NCI-H2196 (cell line): ENCODE measurements around the gene SORL1.
"Not testable (repeated sequence)": the region's sequence is repeated elsewhere in the genome, so short reads cannot be mapped to it uniquely, and the experiment has no call there.

Experiments used
- DNase-seq: peaks from one replicate; lab custom pipeline; 2025; ENCODE audit not compliant: unreplicated experiment; lab: John Stamatoyannopoulos, UW

The SORL1 gene

DNA sequence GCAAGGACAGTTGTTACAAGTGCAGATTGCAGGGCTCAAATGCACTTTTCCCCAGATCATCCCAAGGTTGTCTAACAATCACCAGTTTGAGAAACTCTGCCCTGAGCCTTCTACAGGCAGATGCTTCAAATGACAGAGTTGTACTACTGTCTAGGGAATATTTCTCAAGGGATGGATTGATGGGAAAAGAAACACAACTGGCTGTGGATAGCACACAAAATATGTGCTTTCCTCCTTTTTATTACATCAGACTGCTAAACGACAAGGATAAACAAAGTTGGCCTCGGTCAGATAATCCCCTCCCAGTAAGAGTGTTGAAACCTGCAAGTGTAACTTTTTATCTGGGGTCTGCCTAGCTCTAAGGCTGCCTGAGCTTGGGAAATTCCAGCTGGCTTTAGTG lies 47.3 kb downstream of the SORL1 start:
- no peak for DNase-seq

DNA sequence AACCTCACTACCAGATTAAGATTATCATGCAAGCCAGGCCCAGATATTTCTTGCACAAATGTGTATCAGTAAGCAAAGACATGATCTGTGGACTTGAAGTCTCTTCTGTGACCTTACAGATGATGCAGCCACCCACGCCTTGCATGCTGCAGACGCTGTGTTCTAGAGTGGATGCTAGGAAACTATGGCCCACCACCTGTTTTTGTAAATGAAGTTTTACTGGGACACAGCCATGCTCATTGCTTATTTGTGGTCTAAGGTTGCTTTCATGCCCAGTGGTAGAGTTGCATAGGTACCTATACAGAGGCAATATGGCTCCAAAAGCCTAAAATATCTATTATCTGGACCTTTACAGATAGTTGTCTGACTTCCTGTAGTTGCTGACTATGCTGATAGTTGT lies 48.2 kb downstream of the SORL1 start:
- DNase-seq = no peak

DNA sequence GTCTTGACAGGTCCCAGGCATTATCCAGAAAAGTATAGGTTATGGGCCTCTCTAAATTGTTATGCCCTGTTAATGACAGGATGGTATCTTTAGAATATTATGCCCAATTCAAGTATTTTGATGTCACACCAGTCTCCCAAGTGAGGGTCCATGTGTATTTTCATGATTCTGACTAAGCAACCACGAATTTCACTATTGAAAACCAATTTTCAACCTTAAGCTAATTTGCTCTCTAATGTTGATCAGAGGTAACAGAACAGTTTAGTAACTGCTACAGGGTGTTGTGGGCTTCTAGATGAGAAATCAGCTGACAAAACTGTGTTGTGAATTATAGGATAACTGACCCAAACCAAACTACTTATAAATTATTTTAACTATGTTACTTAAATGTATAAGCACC lies 48.6 kb downstream of the SORL1 start:
- no peak for DNase-seq

DNA sequence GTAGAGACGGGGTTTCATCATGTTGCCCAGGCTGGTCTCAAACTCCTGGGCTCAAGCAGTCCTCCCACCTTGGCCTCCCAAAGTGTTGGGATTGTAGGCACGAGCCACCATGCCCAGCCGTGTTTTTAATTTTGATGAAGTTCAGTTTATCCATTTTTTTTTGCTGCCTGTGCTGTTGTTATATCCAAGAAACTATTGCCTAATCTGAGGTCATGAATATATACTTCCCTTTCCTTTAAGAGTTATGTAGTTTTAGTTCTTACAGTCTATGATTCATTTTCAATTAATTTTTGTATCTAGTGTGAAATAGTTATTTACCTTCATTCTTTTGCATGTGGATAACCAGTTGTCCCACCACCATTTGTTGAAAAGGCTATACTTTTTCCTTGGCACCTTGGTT lies 50.9 kb downstream of the SORL1 start:
- DNase-seq = no peak

DNA sequence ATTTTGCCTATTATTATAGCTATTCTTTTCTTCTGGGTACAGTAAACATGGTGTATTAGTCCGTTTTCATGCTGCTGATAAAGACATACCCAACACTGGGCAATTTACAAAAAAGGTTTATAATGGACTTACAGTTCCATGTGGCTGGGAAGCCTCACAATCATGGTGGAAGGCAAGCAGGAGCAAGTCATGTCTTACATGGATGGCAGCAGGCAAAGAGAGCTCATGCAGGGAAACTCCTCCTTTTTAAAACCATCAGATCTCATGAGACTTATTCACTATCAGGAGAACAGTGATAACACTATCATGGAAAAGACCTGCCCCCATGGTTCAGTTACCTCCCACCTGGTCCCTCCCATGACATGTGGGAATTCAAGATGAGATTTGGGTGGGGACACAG lies 54.1 kb downstream of the SORL1 start:
- DNase-seq = not testable (repeated sequence)

DNA sequence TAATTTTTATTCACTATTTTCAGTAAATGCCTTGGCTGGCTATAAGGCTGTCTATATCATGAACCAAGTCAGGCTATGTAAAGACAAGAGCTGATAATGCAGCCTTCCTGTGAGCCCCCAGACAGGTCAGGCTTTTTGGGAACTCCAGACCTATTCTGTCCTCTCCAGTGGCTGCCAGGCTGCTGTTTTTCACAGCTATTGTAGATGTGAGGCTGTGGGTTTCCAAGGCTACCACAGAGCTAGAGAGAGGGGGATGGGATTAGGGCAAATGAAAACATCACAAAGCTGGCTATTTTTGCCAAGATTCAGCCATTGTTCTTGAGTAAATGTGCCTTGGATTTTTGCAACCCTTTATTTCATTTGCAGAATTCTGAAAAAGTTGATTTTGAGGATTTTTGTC lies 56.3 kb downstream of the SORL1 start:
- DNase-seq = no peak

DNA sequence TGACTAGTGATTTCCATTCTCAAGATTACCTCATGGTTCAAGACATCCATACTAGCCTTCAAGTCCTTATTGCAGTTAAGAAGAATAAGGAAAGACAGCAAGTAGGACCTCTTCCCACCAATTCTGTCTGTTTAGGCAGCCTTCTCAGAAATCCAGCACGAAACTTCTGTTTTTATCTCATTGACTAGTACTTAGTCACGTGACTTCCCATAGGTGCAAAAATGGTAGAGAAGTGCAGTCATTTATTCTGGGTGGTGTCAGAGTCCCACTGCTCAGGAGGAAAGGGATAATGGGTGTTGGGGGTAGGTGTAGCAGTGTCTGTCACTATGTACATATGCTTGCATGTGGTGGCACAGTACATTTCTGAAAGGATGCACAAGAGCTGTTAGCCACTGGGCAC lies 58.3 kb downstream of the SORL1 start:
- no peak for DNase-seq

DNA sequence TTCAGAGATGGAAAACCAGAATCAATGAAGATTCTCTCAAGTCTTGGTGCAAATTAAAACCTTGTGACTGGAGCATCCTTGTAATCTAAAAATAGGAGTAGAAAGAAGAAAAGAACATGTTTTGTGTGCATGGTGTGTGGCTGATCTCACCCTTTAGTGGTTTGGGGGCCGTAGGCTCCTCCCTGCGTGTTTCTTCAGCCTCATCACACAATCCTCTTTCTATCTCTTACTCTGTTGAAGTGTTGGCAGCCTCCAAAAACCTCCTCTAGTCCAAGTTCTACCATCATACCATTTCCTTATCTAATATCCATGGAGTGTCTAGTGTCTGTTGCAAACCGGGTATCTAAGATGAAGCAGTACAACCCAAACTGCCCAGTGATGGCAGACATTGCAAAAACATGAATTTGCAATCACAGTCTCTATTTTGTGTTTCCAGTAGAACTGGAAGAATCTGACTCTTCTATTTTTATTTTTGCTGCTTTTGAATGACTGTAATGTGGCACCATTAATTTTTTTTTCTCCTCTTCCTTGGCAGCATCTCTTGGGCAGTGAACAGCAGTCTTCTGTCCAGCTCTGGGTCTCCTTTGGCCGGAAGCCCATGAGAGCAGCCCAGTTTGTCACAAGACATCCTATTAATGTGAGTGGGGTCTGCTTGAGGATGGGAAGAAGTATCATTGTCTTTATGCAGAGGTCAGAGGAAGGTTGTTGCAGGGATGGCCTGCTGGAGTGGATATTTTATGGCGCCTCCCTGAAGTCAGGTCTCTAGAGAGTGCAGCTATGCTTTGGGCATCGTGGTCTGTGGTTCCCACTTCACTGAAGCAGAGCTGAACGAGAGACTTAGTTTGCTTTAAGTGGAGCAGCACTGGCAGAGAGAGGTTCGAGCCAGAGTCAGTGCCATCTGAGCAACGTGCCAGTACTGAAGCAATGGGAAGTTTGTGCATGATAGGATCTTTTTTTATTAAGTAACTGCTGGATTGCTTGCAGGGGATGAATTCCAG lies 60.7 kb downstream of the SORL1 start:
- DNase-seq = no peak

DNA sequence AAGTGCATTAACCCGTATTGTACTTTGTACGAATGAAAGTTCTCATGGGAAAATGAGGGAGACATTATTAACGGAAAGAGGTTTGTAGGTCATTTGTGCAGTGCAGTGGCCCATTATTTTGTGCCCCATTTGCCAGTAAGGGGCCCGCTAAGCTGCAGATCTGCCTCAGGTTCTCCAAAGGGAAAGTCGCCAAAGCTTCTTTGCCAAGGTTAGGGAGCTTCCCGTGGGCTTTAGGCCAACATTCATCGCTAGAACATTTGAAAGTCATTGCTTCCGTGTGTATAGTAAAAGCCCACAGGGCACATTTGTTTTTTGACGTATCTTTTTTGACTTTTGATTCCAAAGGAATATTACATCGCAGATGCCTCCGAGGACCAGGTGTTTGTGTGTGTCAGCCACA lies 61.7 kb downstream of the SORL1 start:
- no peak for DNase-seq

DNA sequence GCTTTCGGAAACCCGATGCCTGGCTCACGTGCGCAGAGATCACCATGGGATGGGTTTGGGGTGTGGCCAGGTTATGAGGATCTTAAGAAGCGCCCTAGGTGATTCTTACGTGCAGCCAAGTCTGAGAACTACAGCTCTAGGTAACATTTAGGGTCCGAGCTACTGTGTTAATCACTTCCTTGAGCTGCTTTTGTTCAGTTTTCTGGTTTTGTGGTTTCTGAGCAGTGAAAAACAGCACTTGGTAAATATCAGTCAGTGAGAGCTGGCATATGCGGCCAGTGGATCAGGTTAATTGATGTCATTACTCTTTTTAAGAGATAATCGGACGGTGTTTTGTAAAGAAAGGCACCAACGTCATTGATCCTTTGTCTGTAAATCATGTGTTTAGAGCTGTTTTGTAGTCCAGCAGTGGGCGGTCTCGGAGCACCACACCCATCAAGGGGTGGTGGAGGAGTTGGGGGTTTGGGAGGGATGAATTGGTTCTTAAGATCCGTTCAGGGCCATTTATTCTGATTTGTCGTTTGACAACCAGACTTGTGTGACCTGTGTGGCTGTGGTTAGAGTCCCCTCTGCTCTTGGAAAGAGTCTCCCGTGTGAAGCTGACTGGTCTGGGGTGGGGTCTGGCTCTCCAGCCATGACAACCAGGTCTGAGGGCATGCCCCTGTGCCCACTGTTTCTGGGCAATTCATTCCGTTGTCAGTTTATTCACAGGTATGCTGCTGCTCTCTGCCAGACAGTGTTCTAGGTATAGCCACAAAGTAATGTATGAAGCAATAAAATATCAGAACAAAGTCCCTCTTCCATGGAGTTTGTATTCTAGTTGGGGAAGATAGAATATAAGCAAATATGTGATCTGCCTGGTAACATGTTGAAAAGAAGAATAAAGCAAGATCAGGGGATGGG lies 62.6 kb downstream of the SORL1 start:
- no peak for DNase-seq

DNA sequence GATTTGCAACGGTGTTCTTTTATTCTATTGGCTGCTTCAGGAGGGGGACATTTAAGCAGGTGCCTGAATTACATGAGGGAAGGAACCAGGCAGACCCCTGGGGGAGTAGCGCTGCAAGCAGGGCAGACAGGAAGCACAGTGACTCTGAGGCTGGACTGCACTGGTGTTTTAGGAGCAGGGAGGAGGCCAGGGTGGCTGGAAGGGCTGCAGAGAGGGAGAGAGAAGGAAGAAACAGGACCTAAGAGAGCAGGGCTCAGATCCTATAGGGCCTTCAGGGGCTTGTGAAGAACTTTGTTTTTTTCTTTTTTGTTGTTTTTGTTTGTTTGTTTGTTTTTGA lies 63.2 kb downstream of the SORL1 start:
- no peak for DNase-seq

DNA sequence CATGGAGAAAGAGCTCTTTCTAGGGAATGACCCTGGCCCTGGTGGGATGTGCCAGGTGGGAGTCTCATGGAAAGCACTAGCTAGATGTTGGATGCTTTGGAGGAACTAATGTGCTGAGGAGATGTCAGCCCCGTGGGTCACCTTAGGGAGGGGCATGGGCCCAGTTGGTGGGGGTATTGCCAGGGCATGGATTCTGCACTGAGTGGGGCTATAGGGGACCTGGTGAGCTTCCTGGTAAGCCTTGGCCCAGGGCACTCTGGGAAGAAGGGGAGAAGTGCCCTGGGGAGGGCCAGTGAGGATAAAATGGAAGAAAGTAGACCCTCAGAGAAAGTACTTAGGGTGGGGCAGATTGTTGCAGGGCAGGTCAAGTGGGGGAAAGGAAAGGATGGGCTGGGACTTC lies 65.9 kb downstream of the SORL1 start:
- DNase-seq = no peak

DNA sequence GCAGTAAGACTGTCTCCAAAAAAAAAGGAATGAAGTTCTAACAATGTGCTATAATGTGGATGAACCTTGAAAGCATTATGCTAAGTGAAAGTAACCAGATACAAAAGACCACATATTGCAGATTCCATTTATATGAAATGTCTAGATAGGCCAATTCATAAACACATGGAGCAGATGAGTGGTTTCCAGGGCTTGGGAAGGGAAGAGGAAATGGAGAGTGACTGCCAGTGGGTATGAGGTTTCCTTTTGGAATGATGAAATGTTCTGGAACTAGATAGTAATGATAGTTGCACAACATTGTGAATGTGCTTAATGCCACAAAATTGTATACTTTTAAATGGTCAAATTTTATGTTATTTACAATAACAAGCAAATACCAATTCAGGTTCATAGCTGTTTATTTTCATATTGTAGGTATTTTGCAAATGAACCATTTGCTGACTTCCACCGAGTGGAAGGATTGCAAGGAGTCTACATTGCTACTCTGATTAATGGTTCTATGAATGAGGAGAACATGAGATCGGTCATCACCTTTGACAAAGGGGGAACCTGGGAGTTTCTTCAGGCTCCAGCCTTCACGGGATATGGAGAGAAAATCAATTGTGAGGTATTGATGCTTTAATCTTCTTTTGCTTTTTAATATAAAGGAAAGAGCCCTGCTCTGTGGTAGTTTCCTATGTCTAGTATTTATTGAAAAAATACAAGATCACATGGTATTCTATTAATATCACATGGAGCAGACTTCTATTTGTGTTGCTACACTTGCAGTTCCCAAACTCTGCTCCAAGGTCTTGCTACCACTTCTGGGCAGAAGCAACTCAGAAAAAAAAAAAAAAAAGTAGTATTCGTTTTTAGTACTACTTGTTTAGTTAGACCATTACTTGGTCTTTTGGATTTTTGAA lies 68.4 kb downstream of the SORL1 start:
- no peak for DNase-seq

DNA sequence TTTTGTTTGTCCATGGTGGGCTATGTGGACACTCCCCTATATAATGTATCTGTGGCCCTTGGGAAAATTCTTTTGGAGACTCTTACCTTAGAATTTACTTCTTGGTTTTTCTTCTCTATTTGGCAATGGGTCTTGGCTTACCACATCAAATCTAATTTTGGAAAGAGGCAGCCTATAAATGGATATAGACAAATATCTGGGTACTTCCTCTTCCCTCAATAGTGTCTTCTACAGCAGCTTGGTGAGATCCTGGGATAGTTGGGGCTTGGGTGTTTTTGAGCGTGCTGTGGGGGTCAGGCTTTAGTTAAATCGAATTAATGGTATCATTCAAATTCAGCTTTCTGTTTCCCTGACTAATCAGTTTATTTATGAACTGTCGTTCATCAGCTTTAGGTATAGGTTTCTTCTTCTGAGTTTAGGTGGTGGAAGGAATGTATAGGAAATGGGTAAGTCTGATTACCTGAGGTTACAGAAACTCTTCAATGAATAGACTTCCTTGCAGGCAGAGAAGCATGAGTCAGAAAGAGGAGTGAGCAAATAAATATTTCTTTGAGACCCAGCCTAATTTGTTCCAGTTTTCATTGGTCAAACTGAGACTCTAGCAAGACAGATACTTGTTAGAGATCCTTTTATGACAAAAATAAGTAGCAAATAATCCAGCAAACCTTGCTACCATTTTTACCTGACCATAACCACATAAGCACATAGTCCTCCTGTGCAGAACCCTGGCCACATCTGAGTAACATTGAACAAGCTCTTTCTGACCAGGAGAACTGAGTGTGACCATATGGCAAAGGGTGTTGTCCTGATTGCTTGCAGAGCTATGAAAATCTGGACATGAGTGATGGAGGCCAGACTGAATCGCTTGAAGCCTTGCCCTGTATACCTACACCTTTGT lies 69.3 kb downstream of the SORL1 start:
- no peak for DNase-seq

DNA sequence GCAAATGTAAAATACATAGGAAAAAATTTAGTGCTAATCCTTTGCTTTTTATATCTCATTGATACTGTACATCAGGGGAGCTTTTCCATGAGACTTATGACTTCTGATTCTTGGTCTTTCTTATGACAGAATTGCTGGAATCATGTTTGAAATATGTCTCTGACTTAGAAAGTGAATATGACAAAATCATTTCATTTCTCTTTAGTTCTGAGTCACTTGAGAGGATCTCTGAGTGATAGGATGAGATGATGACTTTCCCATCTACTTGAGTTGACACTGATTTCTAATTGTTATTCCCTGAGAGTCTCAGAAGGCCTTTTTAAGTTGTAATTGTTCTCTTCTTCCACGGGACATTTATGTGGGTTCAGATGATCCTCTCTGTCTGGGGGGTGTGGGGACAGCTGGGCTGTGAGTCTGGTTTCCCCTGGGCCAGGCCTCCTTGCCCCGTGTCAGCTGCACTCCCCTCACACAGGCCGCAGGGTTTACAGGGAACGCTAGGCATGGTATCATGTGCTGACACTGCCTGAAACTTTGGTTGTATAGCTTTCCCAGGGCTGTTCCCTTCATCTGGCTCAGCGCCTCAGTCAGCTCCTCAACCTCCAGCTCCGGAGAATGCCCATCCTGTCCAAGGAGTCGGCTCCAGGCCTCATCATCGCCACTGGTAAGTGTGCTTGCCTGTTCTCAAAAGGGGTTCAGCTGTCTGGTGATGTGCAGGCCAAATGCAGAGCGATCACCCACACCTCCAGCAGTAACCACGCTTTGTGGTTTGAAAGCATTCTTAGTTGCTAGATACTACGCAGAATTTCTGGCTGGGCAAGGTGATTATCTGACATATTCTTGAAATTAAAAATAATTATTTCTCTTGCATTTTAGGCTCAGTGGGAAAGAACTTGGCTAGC lies 70.2 kb downstream of the SORL1 start:
- DNase-seq = no peak

DNA sequence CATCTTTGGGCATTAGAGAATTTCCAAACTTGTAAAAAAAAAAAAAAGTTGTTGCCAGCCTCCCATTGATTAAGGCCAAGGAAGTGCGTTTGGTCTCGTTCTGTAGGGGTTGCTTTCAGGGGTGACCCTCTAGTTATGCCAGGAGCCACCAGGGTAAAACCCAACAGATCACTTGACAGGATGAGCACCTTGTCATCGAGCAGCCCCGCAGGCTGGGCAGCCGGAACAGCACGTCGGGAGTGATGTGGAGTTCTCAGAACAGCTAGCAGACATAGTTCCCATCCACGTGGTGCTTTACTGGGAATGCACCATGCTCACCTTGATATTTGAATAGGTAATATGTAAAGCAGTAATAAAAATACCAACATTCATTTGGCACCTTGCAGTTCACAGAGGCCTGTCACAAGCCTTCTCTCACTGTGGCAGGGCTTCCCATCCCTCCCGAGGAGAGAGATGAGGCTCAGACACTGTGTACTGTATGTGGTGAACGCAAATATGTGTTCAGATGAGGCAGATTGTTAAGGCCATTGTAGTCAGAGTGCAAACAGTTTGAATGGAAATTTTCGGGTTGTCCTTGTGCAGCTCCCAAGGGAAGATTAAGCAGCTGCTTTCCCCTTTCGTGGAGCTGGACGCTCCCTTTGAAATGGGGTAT lies 71.6 kb downstream of the SORL1 start:
- DNase-seq = no peak

DNA sequence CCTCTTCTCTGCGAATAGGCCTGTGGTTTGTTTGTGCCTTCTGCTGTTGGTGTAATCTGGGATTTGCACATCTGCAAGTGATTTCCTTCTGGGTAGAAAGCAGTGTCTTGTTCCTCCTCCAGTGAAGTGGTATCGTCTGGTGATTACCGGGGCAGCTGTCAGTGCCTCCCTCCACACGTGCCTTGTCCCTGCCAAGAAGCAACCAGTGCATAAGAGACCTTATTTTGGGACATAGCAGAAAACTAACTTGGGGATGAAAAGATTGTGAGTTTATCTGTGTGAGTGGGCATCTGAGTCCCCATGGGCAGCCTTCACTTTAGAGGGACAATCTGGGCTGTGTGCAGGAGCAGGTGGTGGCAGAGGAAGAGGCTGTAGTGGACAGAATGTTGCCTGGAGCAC lies 72.1 kb downstream of the SORL1 start:
- no peak for DNase-seq

DNA sequence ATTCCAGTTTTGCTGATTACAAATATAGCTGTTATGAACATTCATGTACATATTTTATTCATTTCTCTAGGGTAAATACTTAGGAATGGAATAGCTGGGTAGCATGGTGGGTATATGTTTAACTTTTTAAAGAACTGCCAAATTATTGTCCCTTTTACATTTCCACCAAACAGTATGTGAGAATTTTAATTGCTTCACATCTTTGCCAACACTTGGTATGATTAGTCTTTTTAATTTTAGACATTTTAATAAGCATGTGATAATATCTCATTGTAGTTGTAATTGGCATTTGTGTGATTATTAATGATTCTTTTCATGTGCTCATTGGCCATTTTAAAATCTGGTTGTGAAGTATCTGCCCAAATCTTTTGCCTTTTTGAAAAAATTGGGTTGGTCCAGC lies 73.3 kb downstream of the SORL1 start:
- no peak for DNase-seq

DNA sequence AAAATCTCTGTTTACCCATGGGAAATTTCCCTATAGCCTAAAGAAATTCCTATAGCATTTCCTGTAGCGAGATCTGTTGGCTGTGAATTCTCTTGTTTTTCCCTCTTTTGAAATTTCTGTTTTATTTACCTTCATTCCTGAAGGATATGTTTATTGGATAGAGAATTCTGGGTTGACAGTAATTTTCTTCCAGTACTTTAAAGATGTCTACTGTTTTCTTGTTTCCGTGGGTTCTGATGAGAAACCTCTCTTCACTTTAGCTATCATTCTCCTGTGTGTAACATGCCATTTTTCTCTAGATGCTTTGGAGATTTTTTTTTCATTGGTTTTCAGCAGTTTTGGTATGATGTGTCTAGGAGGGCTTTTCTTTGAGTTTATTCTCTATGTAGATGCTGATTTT lies 78.1 kb downstream of the SORL1 start:
- no peak for DNase-seq
